Vagina (tissue), 2 donors: ENCODE measurements around the gene TMTC2.

Source experiments
- POLR2A ChIP-seq, 2 donors: fragments of 450-650 bp; IDR thresholded peaks; one replicate each; pipeline ENCODE4 v1.6.1; 2017; ENCODE audit warnings: antibody characterized with exemption in 2 of 2, mild to moderate bottlenecking in 2 of 2, moderate library complexity in 2 of 2
- POLR2AphosphoS5 ChIP-seq, 2 donors: sonication (generic); formaldehyde crosslinking; IDR thresholded peaks; one replicate each; pipeline ENCODE4 v1.9.0; 2017; ENCODE audit warnings: antibody characterized with exemption in 2 of 2, mild to moderate bottlenecking in 2 of 2, low read depth in 1 of 2; ENCODE audit not compliant: insufficient read depth in 1 of 2

GRCh38 chr12:83083616-83084015 is 396.9 kb downstream of the TMTC2 start:
- TF ChIP-seq POLR2A (IDR thresholded peaks at IDR 0.05) (no peak), POLR2AphosphoS5 (IDR thresholded peaks at IDR 0.05; ENCODE audit: insufficient read depth in 1 of 2, low read depth in 1 of 2) (no peak)
